HG02981 (cell line): ENCODE data around the gene RNASE1.
A peak's percentile ranks its signal among the peaks of the same experiment; 100 is the strongest.

Experiments
- ATAC-seq: cut with Tn5 transposase; IDR thresholded peaks from one replicate; pipeline ENCODE4 v1.9.1; 2021; ENCODE audit warnings: mild to moderate bottlenecking, moderate library complexity; ENCODE audit not compliant: unreplicated experiment

RNASE1 gene

GRCh38 chr14:20809917-20810316 is 7.3 kb upstream of the RNASE1 start:
- ATAC-seq: no peak

GRCh38 chr14:20808162-20808483 is 5.5 kb upstream of the RNASE1 start:
- no peak for ATAC-seq

- ATAC-seq: no peak
Observed at GRCh38 chr14:20807304-20808161, 4.9 kb upstream of the RNASE1 start.

- no peak for ATAC-seq
Observed at GRCh38 chr14:20805485-20805884, 2.8 kb upstream of the RNASE1 start.

- no peak for ATAC-seq
Observed at GRCh38 chr14:20803223-20803622, 579 bp upstream of the RNASE1 start.

GRCh38 chr14:20801726-20802125 is 918 bp downstream of the RNASE1 start:
- no peak for ATAC-seq

GRCh38 chr14:20799892-20800544 is 2.6 kb downstream of the RNASE1 start:
- ATAC-seq: no peak

- ATAC-seq: no peak
Observed at GRCh38 chr14:20799456-20799891, 3.2 kb downstream of the RNASE1 start.

- ATAC-seq: no peak
Observed at GRCh38 chr14:20798932-20799331, 3.7 kb downstream of the RNASE1 start.

- ATAC-seq: no peak
Observed at GRCh38 chr14:20798318-20798717, 4.3 kb downstream of the RNASE1 start.

- ATAC-seq: no peak
Observed at GRCh38 chr14:20797164-20797563, 5.5 kb downstream of the RNASE1 start.

GRCh38 chr14:20794644-20795369 is 7.8 kb downstream of the RNASE1 start:
- ATAC-seq: no peak

- no peak for ATAC-seq
Observed at GRCh38 chr14:20792556-20792955, 10.1 kb downstream of the RNASE1 start.

- ATAC-seq: no peak
Observed at GRCh38 chr14:20791597-20791996, 11.0 kb downstream of the RNASE1 start.

GRCh38 chr14:20791187-20791586 is 11.5 kb downstream of the RNASE1 start:
- ATAC-seq: no peak

- ATAC-seq: no peak
Observed at GRCh38 chr14:20790464-20791116, 12.1 kb downstream of the RNASE1 start.

- ATAC-seq: no peak
Observed at GRCh38 chr14:20789230-20789813, 13.3 kb downstream of the RNASE1 start.

- no peak for ATAC-seq
Observed at GRCh38 chr14:20787025-20787424, 15.6 kb downstream of the RNASE1 start.

- ATAC-seq: peak; percentile 40
Observed at GRCh38 chr14:20782280-20782890, 20.3 kb downstream of the RNASE1 start.

- ATAC-seq: no peak
Observed at GRCh38 chr14:20781803-20782202, 20.8 kb downstream of the RNASE1 start.
